Measurements from ENCODE around the gene AMMECR1L.
A peak's percentile ranks its signal among the peaks of the same experiment; 100 is the strongest.

AMMECR1L gene

GRCh38 chr2:127873707-127874303, 12.0 kb downstream of the AMMECR1L start:
- Histone ChIP-seq H3K27ac (replicated peaks; ENCODE audit: low read length) (no peak overlapping the region), H3K4me1 (ENCODE audit: control insufficient read depth in 2 of 2, insufficient read depth in 1 of 2, low read depth in 1 of 2, low read length in 2 of 2) (peaks cover 13 to 17% of the 10 kb centered on the region in 2 donors), H3K9ac (ENCODE audit: low read depth, low read length, poor library complexity) (no peak overlapping the region), H3K4me3 (ENCODE audit: low read length in 2 of 2) (no peak overlapping the region), H2AK5ac (ENCODE audit: low read depth, low read length) (peak overlapping the region; percentile 6), H3K9me3 (replicated peaks in 1 of 2; ENCODE audit: control insufficient read depth in 2 of 2, insufficient read depth in 1 of 2, low read depth in 1 of 2, low read length in 2 of 2) (peaks cover 0 to 1% of the 10 kb centered on the region in 2 donors), H3K14ac (ENCODE audit: low read length) (no peak overlapping the region), H2BK12ac (ENCODE audit: low read length) (no peak overlapping the region), H3K4ac (ENCODE audit: low read length) (no peak overlapping the region), H2BK120ac (ENCODE audit: low read depth, low read length) (no peak overlapping the region), H2BK15ac (ENCODE audit: low read length) (no peak overlapping the region), H3K4me2 (ENCODE audit: insufficient read depth, low read length, poor library complexity, severe bottlenecking) (no peak overlapping the region), H4K91ac (ENCODE audit: low read depth, low read length, poor library complexity) (no peak overlapping the region), H2AFZ (ENCODE audit: low read length) (no peak overlapping the region), H4K8ac (ENCODE audit: low read depth, low read length) (no peak overlapping the region), H3K79me1 (ENCODE audit: low read depth, low read length) (no peaks in the 10 kb centered on the region), H3K27me3 (ENCODE audit: control insufficient read depth in 3 of 3, insufficient read depth in 3 of 3, low read depth in 1 of 3, low read length in 3 of 3) (no peaks in the 10 kb centered on the region), H3K23ac (ENCODE audit: low read depth, low read length, poor library complexity) (peak overlapping the region; percentile 9), H3K18ac (ENCODE audit: low read length) (no peak overlapping the region), H3K36me3 (replicated peaks in 1 of 2; ENCODE audit: control insufficient read depth in 2 of 2, insufficient read depth in 2 of 2, low read length in 2 of 2) (peaks cover 19 to 55% of the 10 kb centered on the region in 2 donors), H2BK5ac (ENCODE audit: low read length) (no peak overlapping the region)
- no CpG with 5 or more reads among the region's 14 CpGs for WGBS, 2 donors (ENCODE audit: extremely low coverage in 2 of 2, insufficient read length in 2 of 2, insufficient replicate concordance in 1 of 2)
- DNase-seq (ENCODE audit: low spot score) = no peak

DNA sequence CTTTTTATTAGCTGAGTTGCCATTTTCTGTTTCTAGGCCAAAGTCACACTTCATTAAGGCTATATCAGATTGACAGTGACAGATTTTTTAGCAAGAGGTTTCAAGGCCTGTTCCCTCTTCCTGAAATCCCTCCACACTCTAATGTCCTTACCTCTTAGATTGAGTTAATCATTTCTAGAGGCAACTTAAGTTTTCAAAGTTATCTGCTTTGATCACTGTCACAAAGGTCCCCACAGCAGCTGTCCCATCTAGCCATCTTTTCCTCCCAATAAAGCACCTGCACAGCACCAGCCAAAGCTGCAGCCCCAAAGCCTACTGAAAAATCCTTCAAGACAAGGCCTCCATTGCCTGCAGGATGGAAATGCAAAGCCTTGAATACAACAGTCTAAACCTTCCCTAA, 13.4 kb downstream of the AMMECR1L start:
- H3K14ac ChIP-seq (ENCODE audit: low read length) = no peak overlapping the region
- H2BK5ac ChIP-seq (ENCODE audit: low read length) = no peak overlapping the region
- H2BK120ac ChIP-seq (ENCODE audit: low read depth, low read length) = no peak overlapping the region
- H3K4me3 ChIP-seq (ENCODE audit: low read length in 2 of 2) = no peak overlapping the region
- H3K23ac ChIP-seq (ENCODE audit: low read depth, low read length, poor library complexity) = no peak overlapping the region
- H3K79me1 ChIP-seq (ENCODE audit: low read depth, low read length) = no peaks in the 10 kb centered on the region
- no peak overlapping the region for H3K9ac ChIP-seq (ENCODE audit: low read depth, low read length, poor library complexity)
- peaks cover 25 to 64% of the 10 kb centered on the region in 2 donors for H3K36me3 ChIP-seq (replicated peaks in 1 of 2; ENCODE audit: control insufficient read depth in 2 of 2, insufficient read depth in 2 of 2, low read length in 2 of 2)
- H3K4me1 ChIP-seq (ENCODE audit: control insufficient read depth in 2 of 2, insufficient read depth in 1 of 2, low read depth in 1 of 2, low read length in 2 of 2) = peaks cover 12 to 17% of the 10 kb centered on the region in 2 donors
- no peak overlapping the region for H2BK15ac ChIP-seq (ENCODE audit: low read length)
- H4K91ac ChIP-seq (ENCODE audit: low read depth, low read length, poor library complexity) = no peak overlapping the region
- no peak for DNase-seq (ENCODE audit: low spot score)
- H3K4ac ChIP-seq (ENCODE audit: low read length) = no peak overlapping the region
- H2AFZ ChIP-seq (ENCODE audit: low read length) = no peak overlapping the region
- no peak overlapping the region for H3K4me2 ChIP-seq (ENCODE audit: insufficient read depth, low read length, poor library complexity, severe bottlenecking)
- no peaks in the 10 kb centered on the region for H3K9me3 ChIP-seq (replicated peaks in 1 of 2; ENCODE audit: control insufficient read depth in 2 of 2, insufficient read depth in 1 of 2, low read depth in 1 of 2, low read length in 2 of 2)
- no peak overlapping the region for H3K27ac ChIP-seq (replicated peaks; ENCODE audit: low read length)
- no peak overlapping the region for H3K18ac ChIP-seq (ENCODE audit: low read length)
- no peak overlapping the region for H4K8ac ChIP-seq (ENCODE audit: low read depth, low read length)
- H3K27me3 ChIP-seq (ENCODE audit: control insufficient read depth in 3 of 3, insufficient read depth in 3 of 3, low read depth in 1 of 3, low read length in 3 of 3) = no peaks in the 10 kb centered on the region
- no peak overlapping the region for H2AK5ac ChIP-seq (ENCODE audit: low read depth, low read length)
- H2BK12ac ChIP-seq (ENCODE audit: low read length) = no peak overlapping the region

- Histone ChIP-seq H3K27ac (replicated peaks; ENCODE audit: low read length) (no peak overlapping the region), H2BK120ac (ENCODE audit: low read depth, low read length) (no peak overlapping the region), H2BK12ac (ENCODE audit: low read length) (no peak overlapping the region), H4K91ac (ENCODE audit: low read depth, low read length, poor library complexity) (no peak overlapping the region), H3K14ac (ENCODE audit: low read length) (no peak overlapping the region), H2AFZ (ENCODE audit: low read length) (no peak overlapping the region), H3K4me2 (ENCODE audit: insufficient read depth, low read length, poor library complexity, severe bottlenecking) (no peak overlapping the region), H4K8ac (ENCODE audit: low read depth, low read length) (no peak overlapping the region), H3K23ac (ENCODE audit: low read depth, low read length, poor library complexity) (no peak overlapping the region), H3K27me3 (ENCODE audit: control insufficient read depth in 3 of 3, insufficient read depth in 3 of 3, low read depth in 1 of 3, low read length in 3 of 3) (no peaks in the 10 kb centered on the region), H2BK15ac (ENCODE audit: low read length) (no peak overlapping the region), H3K9ac (ENCODE audit: low read depth, low read length, poor library complexity) (no peak overlapping the region), H3K4me3 (ENCODE audit: low read length in 2 of 2) (no peak overlapping the region), H3K18ac (ENCODE audit: low read length) (no peak overlapping the region), H3K4ac (ENCODE audit: low read length) (no peak overlapping the region), H3K9me3 (replicated peaks in 1 of 2; ENCODE audit: control insufficient read depth in 2 of 2, insufficient read depth in 1 of 2, low read depth in 1 of 2, low read length in 2 of 2) (no peaks in the 10 kb centered on the region), H3K79me1 (ENCODE audit: low read depth, low read length) (no peaks in the 10 kb centered on the region), H3K36me3 (replicated peaks in 1 of 2; ENCODE audit: control insufficient read depth in 2 of 2, insufficient read depth in 2 of 2, low read length in 2 of 2) (peaks cover 49 to 84% of the 10 kb centered on the region in 2 donors), H2BK5ac (ENCODE audit: low read length) (no peak overlapping the region), H3K4me1 (ENCODE audit: control insufficient read depth in 2 of 2, insufficient read depth in 1 of 2, low read depth in 1 of 2, low read length in 2 of 2) (no peaks in the 10 kb centered on the region), H2AK5ac (ENCODE audit: low read depth, low read length) (no peak overlapping the region)
- no peak for DNase-seq (ENCODE audit: low spot score)
These were observed 19.8 kb downstream of the AMMECR1L start for GRCh38 chr2:127865926-127866325.

DNA sequence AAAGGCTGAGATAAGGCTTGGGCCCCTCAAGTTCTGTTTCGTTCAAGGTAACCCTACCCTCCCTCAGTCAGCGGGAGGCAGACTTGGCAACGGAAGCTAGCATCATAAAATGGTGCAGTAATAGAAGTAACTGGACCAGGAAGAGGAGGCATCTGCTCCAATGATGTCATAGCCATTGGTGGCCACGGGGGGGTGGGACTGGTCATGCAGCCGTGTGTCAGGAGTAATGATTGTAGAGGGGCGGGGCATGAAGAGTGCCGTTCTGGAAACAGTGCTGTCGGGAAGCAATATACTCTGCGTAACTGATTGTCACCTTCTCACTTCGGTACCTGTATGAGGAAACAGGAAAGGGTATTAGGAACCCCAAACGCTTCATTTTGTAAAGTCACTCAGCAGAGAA, 20.9 kb downstream of the AMMECR1L start:
- H3K9me3 ChIP-seq (replicated peaks in 1 of 2; ENCODE audit: control insufficient read depth in 2 of 2, insufficient read depth in 1 of 2, low read depth in 1 of 2, low read length in 2 of 2) = no peaks in the 10 kb centered on the region
- H3K4me2 ChIP-seq (ENCODE audit: insufficient read depth, low read length, poor library complexity, severe bottlenecking) = no peak overlapping the region
- no peak overlapping the region for H2AK5ac ChIP-seq (ENCODE audit: low read depth, low read length)
- no CpG with 5 or more reads among the region's 11 CpGs for WGBS, 2 donors (ENCODE audit: extremely low coverage in 2 of 2, insufficient read length in 2 of 2, insufficient replicate concordance in 1 of 2)
- no peak overlapping the region for H3K9ac ChIP-seq (ENCODE audit: low read depth, low read length, poor library complexity)
- H3K23ac ChIP-seq (ENCODE audit: low read depth, low read length, poor library complexity) = no peak overlapping the region
- H3K36me3 ChIP-seq (replicated peaks in 1 of 2; ENCODE audit: control insufficient read depth in 2 of 2, insufficient read depth in 2 of 2, low read length in 2 of 2) = peaks cover 44 to 77% of the 10 kb centered on the region in 2 donors
- H2AFZ ChIP-seq (ENCODE audit: low read length) = no peak overlapping the region
- H3K4me1 ChIP-seq (ENCODE audit: control insufficient read depth in 2 of 2, insufficient read depth in 1 of 2, low read depth in 1 of 2, low read length in 2 of 2) = peaks cover 2 to 10% of the 10 kb centered on the region in 2 donors
- H2BK15ac ChIP-seq (ENCODE audit: low read length) = no peak overlapping the region
- H3K27me3 ChIP-seq (ENCODE audit: control insufficient read depth in 3 of 3, insufficient read depth in 3 of 3, low read depth in 1 of 3, low read length in 3 of 3) = no peaks in the 10 kb centered on the region
- no peak overlapping the region for H3K4ac ChIP-seq (ENCODE audit: low read length)
- H4K91ac ChIP-seq (ENCODE audit: low read depth, low read length, poor library complexity) = no peak overlapping the region
- H2BK5ac ChIP-seq (ENCODE audit: low read length) = no peak overlapping the region
- no peak overlapping the region for H3K18ac ChIP-seq (ENCODE audit: low read length)
- H3K4me3 ChIP-seq (ENCODE audit: low read length in 2 of 2) = no peak overlapping the region
- no peak overlapping the region for H2BK12ac ChIP-seq (ENCODE audit: low read length)
- H3K14ac ChIP-seq (ENCODE audit: low read length) = no peak overlapping the region
- no peaks in the 10 kb centered on the region for H3K79me1 ChIP-seq (ENCODE audit: low read depth, low read length)
- no peak overlapping the region for H3K27ac ChIP-seq (replicated peaks; ENCODE audit: low read length)
- H2BK120ac ChIP-seq (ENCODE audit: low read depth, low read length) = no peak overlapping the region
- no peak overlapping the region for H4K8ac ChIP-seq (ENCODE audit: low read depth, low read length)
- DNase-seq (ENCODE audit: low spot score) = no peak
